WTC11 (cell line): ENCODE results near the gene DCBLD2.

Source experiments
- CREB1 ChIP-seq: sonication (generic); formaldehyde crosslinking; IDR thresholded peaks from 2 replicates; pipeline ENCODE4 v1.8.0; 2023; ENCODE audit warnings: mild to moderate bottlenecking, missing genetic modification reagents
- CTCF ChIP-seq: fragments of 200-600 bp; IDR thresholded peaks from 2 replicates; pipeline ENCODE4 v1.8.0; 2022; ENCODE audit warnings: antibody characterized with exemption
- E2F4 ChIP-seq: sonication (generic); formaldehyde crosslinking; IDR thresholded peaks from 2 replicates; pipeline ENCODE4 v1.8.1; 2022; ENCODE audit warnings: low read depth, mild to moderate bottlenecking, moderate library complexity, missing genetic modification reagents, borderline replicate concordance
- FOXP4 ChIP-seq: sonication (generic); formaldehyde crosslinking; IDR thresholded peaks from 2 replicates; pipeline ENCODE4 v1.8.0; 2022; ENCODE audit warnings: mild to moderate bottlenecking, missing genetic modification reagents
- GABPB1 ChIP-seq: sonication (generic); formaldehyde crosslinking; IDR thresholded peaks from 2 replicates; pipeline ENCODE4 v1.8.1; 2023; ENCODE audit warnings: mild to moderate bottlenecking, missing genetic modification reagents
- KAT7 ChIP-seq: sonication (generic); formaldehyde crosslinking; IDR thresholded peaks from 2 replicates; pipeline ENCODE4 v1.8.1; 2023; ENCODE audit warnings: missing genetic modification reagents, mild to moderate bottlenecking, borderline replicate concordance
- MLX ChIP-seq: sonication (generic); formaldehyde crosslinking; IDR thresholded peaks from 2 replicates; pipeline ENCODE4 v1.8.1; 2023; ENCODE audit warnings: mild to moderate bottlenecking, missing genetic modification reagents, moderate library complexity
- NFYB ChIP-seq: sonication (generic); formaldehyde crosslinking; conservative IDR thresholded peaks from 2 replicates; pipeline ENCODE4 v1.8.0; 2022; ENCODE audit warnings: low read depth, missing genetic modification reagents
- TEAD4 ChIP-seq: sonication (generic); formaldehyde crosslinking; IDR thresholded peaks from 2 replicates; pipeline ENCODE4 v1.8.0; 2022; ENCODE audit warnings: mild to moderate bottlenecking, missing genetic modification reagents
- TP53 ChIP-seq: sonication (generic); formaldehyde crosslinking; IDR thresholded peaks from 2 replicates; pipeline ENCODE4 v1.8.1; 2023; ENCODE audit warnings: mild to moderate bottlenecking, missing genetic modification reagents
- USF1 ChIP-seq: sonication (generic); formaldehyde crosslinking; IDR thresholded peaks from 2 replicates; pipeline ENCODE4 v1.8.0; 2022; ENCODE audit warnings: mild to moderate bottlenecking, missing genetic modification reagents
- ZBTB21 ChIP-seq: sonication (generic); formaldehyde crosslinking; IDR thresholded peaks from 2 replicates; pipeline ENCODE4 v1.8.1; 2023; ENCODE audit warnings: mild to moderate bottlenecking, missing genetic modification reagents, borderline replicate concordance
- ZNF121 ChIP-seq: sonication (generic); formaldehyde crosslinking; IDR thresholded peaks from 2 replicates; pipeline ENCODE4 v1.8.0; 2023; ENCODE audit warnings: missing genetic modification reagents
- ZNF512 ChIP-seq: sonication (generic); formaldehyde crosslinking; IDR thresholded peaks from 2 replicates; pipeline ENCODE4 v1.8.1; 2022; ENCODE audit warnings: missing genetic modification reagents, borderline replicate concordance

GRCh38 chr3:98769448-98769847 is 132.0 kb downstream of the DCBLD2 start:
- TF ChIP-seq FOXP4 (CRISPR knock-in tag) (no peak), TEAD4 (CRISPR knock-in tag) (no peak), MLX (CRISPR knock-in tag) (no peak), ZBTB21 (no peak), ZNF512 (CRISPR knock-in tag) (no peak), GABPB1 (CRISPR knock-in tag) (no peak), E2F4 (CRISPR knock-in tag) (no peak), CTCF (no peak), ZNF121 (no peak), CREB1 (CRISPR knock-in tag) (no peak), TP53 (CRISPR knock-in tag) (no peak), USF1 (no peak), NFYB (CRISPR knock-in tag) (no peak), KAT7 (CRISPR knock-in tag) (no peak)
